Panc1 (cell line): Measurements from ENCODE around the gene ARL15. TPM values are rescaled to one million over a fixed set of nuclear protein-coding genes. Genes with fewer than 3 reads are reported as not detected.

ENCODE experiments used
- ATAC-seq: fragments of 200-7000 bp; cut with Tn5 transposase; 2 replicates; pipeline ENCODE4 v1.9.1; 2020; ENCODE audit warnings: mild to moderate bottlenecking, moderate library complexity
- BruUV-seq: library from RNA; stranded (reverse); fragments of 400-500 nt; replicated peaks from 2 replicates; lab custom pipeline; 2021; lab: Mats Ljungman, UMichigan
- CTCF ChIA-PET: fragments of 300-600 bp; sonication (Branson Sonifier 250); formaldehyde crosslinking; loops from one replicate; lab custom pipeline; 2022; ENCODE audit warnings: antibody characterized with exemption; lab: Charles Lee
- POLR2A ChIA-PET: fragments of 300-600 bp; sonication (Branson Sonifier 250); formaldehyde crosslinking; loops from one replicate; lab custom pipeline; 2022; ENCODE audit warnings: antibody characterized with exemption; lab: Charles Lee
- DNase-seq: peaks from one replicate; pipeline ENCODE4 v3.0.0-alpha.2; 2010; ENCODE audit warnings: low read depth, low spot score
- H3K27ac ChIP-seq: 2 replicates; pipeline ENCODE4 v1.5.1; 2011; ENCODE audit warnings: mild to moderate bottlenecking, low read length, inconsistent platforms
- H3K27me3 ChIP-seq: fragments of 200-500 bp; sonication (Bioruptor generic); 2 replicates; pipeline ENCODE4 v1.6.0; 2014; ENCODE audit warnings: low read length, inconsistent platforms; ENCODE audit not compliant: control insufficient read depth, insufficient read depth
- H3K36me3 ChIP-seq: fragments of 200-500 bp; sonication (Bioruptor generic); 2 replicates; pipeline ENCODE4 v1.5.1; 2014; ENCODE audit warnings: inconsistent platforms, mild to moderate bottlenecking, low read length, moderate library complexity; ENCODE audit not compliant: control insufficient read depth, insufficient read depth
- H3K4me1 ChIP-seq: 2 replicates; pipeline ENCODE4 v1.5.1; 2011; ENCODE audit warnings: inconsistent platforms, mild to moderate bottlenecking, low read length, moderate library complexity; ENCODE audit not compliant: control insufficient read depth, insufficient read depth
- H3K4me3 ChIP-seq, 2 experiments: 2 replicates each; pipeline ENCODE4 v1.5.1; 2011 to 2012; ENCODE audit warnings: low read depth in 2 of 2, low read length in 2 of 2, mild to moderate bottlenecking in 2 of 2, inconsistent platforms in 1 of 2, moderate library complexity in 1 of 2
- H3K9me3 ChIP-seq: fragments of 200-500 bp; sonication (Bioruptor generic); 2 replicates; pipeline ENCODE4 v1.5.1; 2014; ENCODE audit warnings: low read depth, mild to moderate bottlenecking, inconsistent platforms, low read length, moderate library complexity; ENCODE audit not compliant: control insufficient read depth, insufficient read depth
- POLR2AphosphoS5 ChIP-seq: IDR thresholded peaks from 2 replicates; pipeline ENCODE4 v1.6.1; 2012; ENCODE audit warnings: mild to moderate bottlenecking, low read depth, low read length, moderate library complexity
- SIN3A ChIP-seq: IDR thresholded peaks from 2 replicates; pipeline ENCODE4 v1.6.1; 2012; ENCODE audit warnings: low read depth, mild to moderate bottlenecking, low read length, moderate library complexity, borderline replicate concordance; ENCODE audit not compliant: insufficient read depth
- TCF7L2 ChIP-seq: IDR thresholded peaks from 2 replicates; pipeline ENCODE4 v1.6.1; 2011; ENCODE audit warnings: mild to moderate bottlenecking, low read depth, low read length, inconsistent platforms
- in situ Hi-C: cut with HindIII; loops from 2 replicates; pipeline ENCODE4 v1.10.0; 2016; ENCODE audit warnings: low sequenced_read_pairs, low pct_unique_long_range_greater_than_20kb
- intact Hi-C: fragments of 100-400 bp; cut with micrococcal nuclease; formaldehyde crosslinking; loops from one replicate; pipeline ENCODE4 v1.10.0; 2022; ENCODE audit not compliant: unreplicated experiment
- total RNA-seq: library from RNA; stranded (reverse); gene quantifications from one replicate; pipeline ENCODE4 v1.2.1, GENCODE V29; 2021; ENCODE audit not compliant: unreplicated experiment
- TF ChIP-seq, protein P1 (sequence below), 2 experiments: IDR thresholded peaks; 2 replicates each; pipeline ENCODE4 v1.6.1; 2011 to 2012; ENCODE audit warnings: low read depth in 2 of 2, control low read depth in 1 of 2, low read length in 1 of 2, mild to moderate bottlenecking in 1 of 2, moderate library complexity in 1 of 2; ENCODE audit not compliant: insufficient read depth in 1 of 2
- TF ChIP-seq, protein P2 (sequence below): fragments of 450-650 bp; IDR thresholded peaks from 2 replicates; pipeline ENCODE4 v1.5.1; 2017; ENCODE audit warnings: mild to moderate bottlenecking

Gene ARL15
- total RNA-seq, 1 experiment from 2014 or later = 16.5 TPM

DNA sequence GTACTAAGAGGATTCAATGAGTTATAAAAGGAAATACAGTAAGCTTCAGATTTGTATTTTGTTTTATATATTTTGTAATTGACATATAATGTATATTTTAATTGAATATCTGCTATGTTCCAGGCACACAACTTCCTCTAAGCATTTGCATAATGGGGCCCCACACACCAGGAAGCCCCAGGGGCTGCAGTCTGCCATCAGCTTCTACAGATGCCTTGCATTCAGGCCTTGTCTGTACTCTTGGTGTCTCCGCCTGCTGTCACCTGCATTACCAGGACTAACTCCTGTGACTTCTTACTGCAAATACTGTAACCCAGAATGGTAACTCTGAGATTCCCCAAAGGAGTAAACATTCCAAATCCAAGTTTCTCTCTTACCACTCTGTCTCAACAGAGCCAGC, 20.6 kb downstream of the ARL15 start:
- ATAC-seq (no peak), DNase-seq (no peak)
- no peak overlapping the region for H3K27ac ChIP-seq
- intact Hi-C loops = no loop called here
- TF ChIP-seq, protein P1, sequence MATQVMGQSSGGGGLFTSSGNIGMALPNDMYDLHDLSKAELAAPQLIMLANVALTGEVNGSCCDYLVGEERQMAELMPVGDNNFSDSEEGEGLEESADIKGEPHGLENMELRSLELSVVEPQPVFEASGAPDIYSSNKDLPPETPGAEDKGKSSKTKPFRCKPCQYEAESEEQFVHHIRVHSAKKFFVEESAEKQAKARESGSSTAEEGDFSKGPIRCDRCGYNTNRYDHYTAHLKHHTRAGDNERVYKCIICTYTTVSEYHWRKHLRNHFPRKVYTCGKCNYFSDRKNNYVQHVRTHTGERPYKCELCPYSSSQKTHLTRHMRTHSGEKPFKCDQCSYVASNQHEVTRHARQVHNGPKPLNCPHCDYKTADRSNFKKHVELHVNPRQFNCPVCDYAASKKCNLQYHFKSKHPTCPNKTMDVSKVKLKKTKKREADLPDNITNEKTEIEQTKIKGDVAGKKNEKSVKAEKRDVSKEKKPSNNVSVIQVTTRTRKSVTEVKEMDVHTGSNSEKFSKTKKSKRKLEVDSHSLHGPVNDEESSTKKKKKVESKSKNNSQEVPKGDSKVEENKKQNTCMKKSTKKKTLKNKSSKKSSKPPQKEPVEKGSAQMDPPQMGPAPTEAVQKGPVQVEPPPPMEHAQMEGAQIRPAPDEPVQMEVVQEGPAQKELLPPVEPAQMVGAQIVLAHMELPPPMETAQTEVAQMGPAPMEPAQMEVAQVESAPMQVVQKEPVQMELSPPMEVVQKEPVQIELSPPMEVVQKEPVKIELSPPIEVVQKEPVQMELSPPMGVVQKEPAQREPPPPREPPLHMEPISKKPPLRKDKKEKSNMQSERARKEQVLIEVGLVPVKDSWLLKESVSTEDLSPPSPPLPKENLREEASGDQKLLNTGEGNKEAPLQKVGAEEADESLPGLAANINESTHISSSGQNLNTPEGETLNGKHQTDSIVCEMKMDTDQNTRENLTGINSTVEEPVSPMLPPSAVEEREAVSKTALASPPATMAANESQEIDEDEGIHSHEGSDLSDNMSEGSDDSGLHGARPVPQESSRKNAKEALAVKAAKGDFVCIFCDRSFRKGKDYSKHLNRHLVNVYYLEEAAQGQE (IDR thresholded peaks at IDR 0.05; ENCODE audit: insufficient read depth in 1 of 2, low read depth in 2 of 2, low read length in 1 of 2) = no peak
- TF ChIP-seq POLR2AphosphoS5 (no peak), TCF7L2 (no peak), SIN3A (no peak)
- TF ChIP-seq, protein P2, sequence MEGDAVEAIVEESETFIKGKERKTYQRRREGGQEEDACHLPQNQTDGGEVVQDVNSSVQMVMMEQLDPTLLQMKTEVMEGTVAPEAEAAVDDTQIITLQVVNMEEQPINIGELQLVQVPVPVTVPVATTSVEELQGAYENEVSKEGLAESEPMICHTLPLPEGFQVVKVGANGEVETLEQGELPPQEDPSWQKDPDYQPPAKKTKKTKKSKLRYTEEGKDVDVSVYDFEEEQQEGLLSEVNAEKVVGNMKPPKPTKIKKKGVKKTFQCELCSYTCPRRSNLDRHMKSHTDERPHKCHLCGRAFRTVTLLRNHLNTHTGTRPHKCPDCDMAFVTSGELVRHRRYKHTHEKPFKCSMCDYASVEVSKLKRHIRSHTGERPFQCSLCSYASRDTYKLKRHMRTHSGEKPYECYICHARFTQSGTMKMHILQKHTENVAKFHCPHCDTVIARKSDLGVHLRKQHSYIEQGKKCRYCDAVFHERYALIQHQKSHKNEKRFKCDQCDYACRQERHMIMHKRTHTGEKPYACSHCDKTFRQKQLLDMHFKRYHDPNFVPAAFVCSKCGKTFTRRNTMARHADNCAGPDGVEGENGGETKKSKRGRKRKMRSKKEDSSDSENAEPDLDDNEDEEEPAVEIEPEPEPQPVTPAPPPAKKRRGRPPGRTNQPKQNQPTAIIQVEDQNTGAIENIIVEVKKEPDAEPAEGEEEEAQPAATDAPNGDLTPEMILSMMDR = no peak
- CTCF ChIA-PET = no interaction called here
- in situ Hi-C loops = no loop called here
- H3K9me3 ChIP-seq = peaks cover 4% of the 10 kb centered on the region; the same call in 1 of the 2 replicates
- no peaks in the 10 kb centered on the region; the same call in 1 of the 2 replicates for H3K4me1 ChIP-seq
- H3K36me3 ChIP-seq = no peaks in the 10 kb centered on the region
- POLR2A ChIA-PET = no interaction called here
- no peak overlapping the region for H3K4me3 ChIP-seq
- no peaks in the 10 kb centered on the region for H3K27me3 ChIP-seq
- BruUV-seq = no TSS peak

DNA sequence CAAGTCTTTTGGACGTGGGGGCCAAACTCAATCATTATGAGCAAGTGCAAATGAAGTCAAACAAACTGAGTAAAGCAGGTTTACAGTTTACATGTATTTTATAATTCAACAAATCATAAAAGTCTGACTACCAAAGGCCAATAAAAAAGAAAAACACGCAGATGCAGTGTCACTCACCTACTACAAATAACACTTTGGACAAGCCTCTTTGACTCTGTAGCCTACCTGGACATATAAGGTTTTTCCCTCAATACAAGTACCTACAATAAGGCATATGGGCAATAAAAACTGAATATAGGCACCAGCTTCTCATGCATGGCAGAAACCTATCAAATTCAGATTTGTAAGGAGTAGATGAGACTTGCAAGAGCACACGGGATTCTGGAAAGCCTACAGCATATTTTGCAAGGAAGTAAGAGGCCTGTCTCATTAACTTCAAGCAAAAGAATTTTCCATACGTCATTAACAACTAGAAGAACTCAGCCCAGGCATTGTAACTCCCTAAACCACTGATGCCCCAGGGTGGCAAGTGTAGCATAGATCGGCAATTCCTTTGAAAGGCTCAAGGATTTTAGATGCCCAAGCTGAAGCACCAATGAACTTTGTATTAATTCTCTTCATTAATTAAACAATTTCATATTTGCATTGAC, 21.7 kb downstream of the ARL15 start:
- DNase-seq (no peak), ATAC-seq (no peak)
- in situ Hi-C loops = no loop called here
- TF ChIP-seq POLR2AphosphoS5 (no peak), TCF7L2 (no peak), SIN3A (no peak)
- TF ChIP-seq, protein P2 = no peak
- TF ChIP-seq, protein P1 (IDR thresholded peaks at IDR 0.05; ENCODE audit: insufficient read depth in 1 of 2, low read depth in 2 of 2, low read length in 1 of 2) = no peak
- ChIA-PET POLR2A (no interaction called here), CTCF (interaction anchor here (0.5 kb wide), 1 partner anchor 206 kb away, joined by 3 read pairs; no protein-coding TSS in a partner anchor)
- Histone ChIP-seq H3K4me1 (no peaks in the 10 kb centered on the region; the same call in 1 of the 2 replicates), H3K27me3 (no peaks in the 10 kb centered on the region), H3K4me3 (no peak overlapping the region), H3K36me3 (no peaks in the 10 kb centered on the region), H3K9me3 (peaks cover 4% of the 10 kb centered on the region; the same call in 1 of the 2 replicates), H3K27ac (no peak overlapping the region)
- intact Hi-C loops = no loop called here
- no TSS peak for BruUV-seq
